GM12875 (cell line): ENCODE data around the gene LRRN2.
"Not testable (repeated sequence)": the region's sequence is repeated elsewhere in the genome, so short reads cannot be mapped to it uniquely, and the experiment has no call there.

ENCODE experiments used
- H3K4me3 ChIP-seq: one replicate; pipeline ENCODE4 v1.5.1; 2011; ENCODE audit warnings: low read depth, low read length, control low read depth
- CTCF ChIP-seq: IDR thresholded peaks from 2 replicates; pipeline ENCODE4 v1.5.1; 2011; ENCODE audit warnings: low read depth, mild to moderate bottlenecking, control low read depth, inconsistent platforms, low read length, moderate library complexity, borderline replicate concordance; ENCODE audit not compliant: insufficient read depth

The LRRN2 gene

GRCh38 chr1:204701229-204701628 lies 15.7 kb upstream of the LRRN2 start:
- no peak overlapping the region for H3K4me3 ChIP-seq
- no peak for TF ChIP-seq CTCF

- TF ChIP-seq CTCF, result no peak
- no peak overlapping the region for H3K4me3 ChIP-seq
Measured at GRCh38 chr1:204697893-204698292, 12.4 kb upstream of the LRRN2 start.

GRCh38 chr1:204696606-204697005 lies 11.1 kb upstream of the LRRN2 start:
- no peak overlapping the region for H3K4me3 ChIP-seq
- no peak for TF ChIP-seq CTCF

DNA sequence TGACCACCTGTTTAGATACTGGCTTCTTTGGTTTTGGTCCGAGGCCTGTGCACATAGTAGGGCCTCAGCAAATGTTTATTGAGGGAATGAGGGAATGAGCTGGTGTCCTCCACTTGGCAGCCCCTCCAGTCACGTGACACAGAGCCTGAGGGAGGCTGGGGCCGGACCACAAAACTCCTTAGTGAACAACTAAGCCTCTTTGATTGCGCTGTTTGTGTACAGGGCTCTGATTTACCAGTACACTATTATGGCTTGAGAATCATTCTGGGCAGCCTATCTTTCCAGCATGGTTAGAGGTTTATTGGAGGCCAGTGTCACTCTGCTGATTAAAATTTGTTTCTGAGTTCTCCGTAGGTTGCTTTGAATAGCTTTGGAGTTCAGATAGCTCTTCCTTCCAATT lies 10.2 kb upstream of the LRRN2 start:
- no peak overlapping the region for H3K4me3 ChIP-seq
- no peak for TF ChIP-seq CTCF

DNA sequence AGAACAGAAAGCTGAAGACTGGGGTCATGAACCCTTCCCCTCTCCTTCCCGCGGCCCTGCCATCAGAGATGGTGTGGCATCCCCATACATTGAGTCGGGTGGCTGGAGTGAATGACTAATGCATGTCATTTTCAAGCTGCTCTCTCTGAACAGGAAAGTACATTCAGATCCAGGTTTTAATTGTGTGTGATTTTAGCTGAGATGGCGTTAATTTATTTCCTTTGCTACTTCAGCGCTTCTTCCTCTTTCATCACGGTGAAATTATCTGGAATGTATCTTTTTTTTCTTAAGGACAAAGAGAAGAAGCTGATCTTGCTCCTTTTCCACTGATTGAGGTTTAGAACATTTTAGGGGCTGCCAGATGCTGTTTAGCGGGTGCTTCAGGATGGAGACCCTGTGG lies 8.6 kb upstream of the LRRN2 start:
- H3K4me3 ChIP-seq, result no peak overlapping the region
- TF ChIP-seq CTCF, result no peak

DNA sequence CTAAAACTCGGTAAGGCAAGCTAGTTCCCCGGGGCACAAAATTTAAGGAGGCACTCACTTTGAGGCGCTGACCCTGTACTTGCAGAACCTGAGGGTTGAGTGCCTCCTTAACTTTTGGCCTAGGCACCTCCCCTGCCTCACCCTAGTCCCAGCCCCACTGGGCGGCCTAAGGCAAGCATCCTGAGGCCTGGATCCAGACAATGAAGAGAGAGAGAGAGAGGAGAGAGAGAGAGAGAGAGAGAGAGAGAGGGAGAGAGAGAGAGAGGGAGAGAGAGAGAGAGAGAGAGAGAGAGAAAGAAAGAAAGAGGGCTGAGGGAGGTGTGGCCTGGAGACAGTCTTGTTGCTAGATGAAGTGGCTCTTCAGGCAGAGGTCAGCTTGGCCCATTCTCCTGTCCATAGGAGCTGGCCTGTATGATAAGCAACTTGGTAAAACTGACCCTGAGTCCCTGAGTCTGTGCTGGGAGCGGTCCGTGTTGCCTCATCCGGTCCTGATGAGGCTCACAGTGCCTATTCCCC lies 7.4 kb upstream of the LRRN2 start:
- no peak overlapping the region for H3K4me3 ChIP-seq
- no peak for TF ChIP-seq CTCF

- no peak overlapping the region for H3K4me3 ChIP-seq
- no peak for TF ChIP-seq CTCF
Measured at GRCh38 chr1:204692325-204692840, 6.8 kb upstream of the LRRN2 start.

DNA sequence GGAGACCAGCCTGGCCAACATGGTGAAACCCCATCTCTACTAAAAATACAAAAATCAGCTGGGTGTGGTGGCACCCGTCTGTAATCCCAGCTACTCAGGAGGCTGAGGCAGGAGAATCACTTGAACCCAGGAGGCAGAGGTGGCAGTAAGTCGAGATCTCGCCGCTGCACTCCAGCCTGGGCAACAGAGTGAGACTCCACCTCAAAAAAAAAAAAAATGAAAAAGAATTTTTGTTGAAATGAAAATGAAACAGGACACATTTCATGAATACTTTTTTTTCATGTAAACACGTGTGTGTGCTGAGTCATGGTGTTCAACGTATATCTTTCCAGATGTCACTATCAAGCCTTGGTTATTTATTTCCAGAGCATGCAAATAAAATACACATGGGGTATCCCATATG lies 5.8 kb upstream of the LRRN2 start:
- H3K4me3 ChIP-seq, result not testable (repeated sequence)
